KOPT-K1 (cell line): ENCODE results near the gene GADD45B.
A peak's percentile ranks its signal among the peaks of the same experiment; 100 is the strongest.

Source experiments
- H3K27ac ChIP-seq: fragments of 200-600 bp; sonication (generic); 2 replicates; pipeline ENCODE4 v1.5.1; 2016; ENCODE audit warnings: antibody characterized with exemption, mild to moderate bottlenecking, low read depth, low read length; ENCODE audit not compliant: poor library complexity, severe bottlenecking
- H3K36me3 ChIP-seq: fragments of 200-600 bp; sonication (generic); 2 replicates; pipeline ENCODE4 v1.5.1; 2017; ENCODE audit warnings: antibody characterized with exemption, mild to moderate bottlenecking, low read length, moderate library complexity; ENCODE audit not compliant: insufficient read depth
- H3K9me3 ChIP-seq: fragments of 200-600 bp; sonication (generic); 2 replicates; pipeline ENCODE4 v1.5.1; 2017; ENCODE audit warnings: antibody characterized with exemption, low read length, mild to moderate bottlenecking; ENCODE audit not compliant: insufficient read depth, poor library complexity, severe bottlenecking

GADD45B gene

GRCh38 chr19:2475018-2475701 is 767 bp upstream of the GADD45B start:
- H3K9me3 ChIP-seq = no peaks in the 10 kb centered on the region
- H3K36me3 ChIP-seq = peaks cover 7% of the 10 kb centered on the region; the same call in 1 of the 2 replicates
- H3K27ac ChIP-seq = peak overlapping the region; percentile 81

- H3K27ac ChIP-seq = peak overlapping the region; percentile 81
- peaks cover 5% of the 10 kb centered on the region for H3K9me3 ChIP-seq
- H3K36me3 ChIP-seq = peaks cover 7% of the 10 kb centered on the region; the same call in 1 of the 2 replicates
These were observed 669 bp downstream of the GADD45B start for GRCh38 chr19:2476451-2477140.

- Histone ChIP-seq H3K9me3 (peaks cover 9% of the 10 kb centered on the region), H3K27ac (peak overlapping the region; percentile 81), H3K36me3 (peaks cover 7% of the 10 kb centered on the region; the same call in 1 of the 2 replicates)
These were observed 1.3 kb downstream of the GADD45B start for GRCh38 chr19:2477141-2477710.

- H3K27ac ChIP-seq = peak overlapping the region; percentile 55
- peaks cover 7% of the 10 kb centered on the region; the same call in 1 of the 2 replicates for H3K36me3 ChIP-seq
- peaks cover 14% of the 10 kb centered on the region for H3K9me3 ChIP-seq
These were observed 1.8 kb downstream of the GADD45B start for GRCh38 chr19:2477732-2478191.

GRCh38 chr19:2478278-2478755 is 2.4 kb downstream of the GADD45B start:
- H3K9me3 ChIP-seq = peaks cover 19% of the 10 kb centered on the region
- H3K27ac ChIP-seq = peak overlapping the region; percentile 55
- peaks cover 7% of the 10 kb centered on the region; the same call in 1 of the 2 replicates for H3K36me3 ChIP-seq

- Histone ChIP-seq H3K9me3 (peaks cover 25% of the 10 kb centered on the region), H3K36me3 (peaks cover 7% of the 10 kb centered on the region; the same call in 1 of the 2 replicates), H3K27ac (peak overlapping the region; percentile 55)
These were observed 3.0 kb downstream of the GADD45B start for GRCh38 chr19:2478756-2479555.

GRCh38 chr19:2479556-2480194 is 3.7 kb downstream of the GADD45B start:
- peaks cover 7% of the 10 kb centered on the region; the same call in 1 of the 2 replicates for H3K36me3 ChIP-seq
- H3K9me3 ChIP-seq = peaks cover 25% of the 10 kb centered on the region
- no peak overlapping the region for H3K27ac ChIP-seq

GRCh38 chr19:2481466-2481865 is 5.5 kb downstream of the GADD45B start:
- H3K27ac ChIP-seq = no peak overlapping the region
- H3K36me3 ChIP-seq = peaks cover 7% of the 10 kb centered on the region; the same call in 1 of the 2 replicates
- H3K9me3 ChIP-seq = peaks cover 25% of the 10 kb centered on the region

GRCh38 chr19:2482354-2483038 is 6.6 kb downstream of the GADD45B start:
- Histone ChIP-seq H3K9me3 (peaks cover 25% of the 10 kb centered on the region), H3K27ac (no peak overlapping the region), H3K36me3 (peaks cover 3% of the 10 kb centered on the region; the same call in 1 of the 2 replicates)

GRCh38 chr19:2483084-2483483 is 7.2 kb downstream of the GADD45B start:
- peaks cover 25% of the 10 kb centered on the region for H3K9me3 ChIP-seq
- H3K27ac ChIP-seq = no peak overlapping the region
- H3K36me3 ChIP-seq = no peaks in the 10 kb centered on the region

- Histone ChIP-seq H3K36me3 (no peaks in the 10 kb centered on the region), H3K27ac (no peak overlapping the region), H3K9me3 (peaks cover 25% of the 10 kb centered on the region)
These were observed 7.7 kb downstream of the GADD45B start for GRCh38 chr19:2483484-2484151.

GRCh38 chr19:2484178-2484937 is 8.4 kb downstream of the GADD45B start:
- H3K27ac ChIP-seq = no peak overlapping the region
- peaks cover 25% of the 10 kb centered on the region for H3K9me3 ChIP-seq
- H3K36me3 ChIP-seq = no peaks in the 10 kb centered on the region

GRCh38 chr19:2485428-2485827 is 9.5 kb downstream of the GADD45B start:
- H3K36me3 ChIP-seq = no peaks in the 10 kb centered on the region
- no peak overlapping the region for H3K27ac ChIP-seq
- peaks cover 25% of the 10 kb centered on the region for H3K9me3 ChIP-seq
